HFFc6 (cell line): ENCODE measurements around the gene TMOD4. TPM values are rescaled to one million over a fixed set of nuclear protein-coding genes. Genes with fewer than 3 reads are reported as not detected.
"Not testable (repeated sequence)": the region's sequence is repeated elsewhere in the genome, so short reads cannot be mapped to it uniquely, and the experiment has no call there.

Experiments used
- DNase-seq: peaks from one replicate; pipeline ENCODE4 v3.0.0-alpha.2; 2018
- H3K27ac Mint-ChIP-seq: 2 replicates; pipeline ENCODE4 v1.8.0; 2020; ENCODE audit warnings: mild to moderate bottlenecking, mixed read lengths
- H3K27me3 Mint-ChIP-seq: 2 replicates; pipeline ENCODE4 v1.8.0; 2021; ENCODE audit warnings: mild to moderate bottlenecking, moderate library complexity, mixed read lengths; ENCODE audit not compliant: insufficient read depth
- H3K36me3 Mint-ChIP-seq: 2 replicates; pipeline ENCODE4 v1.8.0; 2021; ENCODE audit warnings: low read depth, mixed read lengths
- H3K4me1 Mint-ChIP-seq: 2 replicates; pipeline ENCODE4 v1.8.0; 2020; ENCODE audit warnings: low read depth, mixed read lengths
- H3K4me3 Mint-ChIP-seq: 2 replicates; pipeline ENCODE4 v1.8.0; 2020; ENCODE audit warnings: mild to moderate bottlenecking, moderate library complexity, mixed read lengths
- H3K9me3 Mint-ChIP-seq: 2 replicates; pipeline ENCODE4 v1.8.0; 2020; ENCODE audit warnings: mild to moderate bottlenecking, mixed read lengths
- CTCF ChIP-seq: fragments of 200-600 bp; sonication (generic); IDR thresholded peaks from 2 replicates; pipeline ENCODE4 v1.5.0; 2021; ENCODE audit warnings: antibody characterized with exemption, mild to moderate bottlenecking
- total RNA-seq, 6 experiments: library from RNA; stranded (reverse); fragmentation: NEBNext Ultra II Directional; extraction: Animal tissue kit (Norgen Biotek cat#: 25700); gene quantifications; 2 replicates in 1 of 6; 3 replicates in 5 of 6; pipeline ENCODE4 v1.2.3, GENCODE V29; 2021

Gene TMOD4
- total RNA-seq, 6 experiments from 2014 or later, result 0.40 to 1.1 (median 0.99) TPM; not detected in 3

GRCh38 chr1:151210830-151211229 lies 35.0 kb upstream of the TMOD4 start:
- TF ChIP-seq CTCF, result no peak
- H3K4me1 Mint-ChIP-seq, result peaks cover 40% of the 10 kb centered on the region
- H3K4me3 Mint-ChIP-seq, result peak overlapping the region; percentile 46; the same call in 1 of the 2 replicates
- no peaks in the 10 kb centered on the region for H3K9me3 Mint-ChIP-seq
- peaks cover 29% of the 10 kb centered on the region for H3K36me3 Mint-ChIP-seq
- H3K27me3 Mint-ChIP-seq, result peaks cover 1% of the 10 kb centered on the region; the same call in 1 of the 2 replicates
- peak overlapping the region; percentile 84 for H3K27ac Mint-ChIP-seq
- peak; percentile 87 for DNase-seq

DNA sequence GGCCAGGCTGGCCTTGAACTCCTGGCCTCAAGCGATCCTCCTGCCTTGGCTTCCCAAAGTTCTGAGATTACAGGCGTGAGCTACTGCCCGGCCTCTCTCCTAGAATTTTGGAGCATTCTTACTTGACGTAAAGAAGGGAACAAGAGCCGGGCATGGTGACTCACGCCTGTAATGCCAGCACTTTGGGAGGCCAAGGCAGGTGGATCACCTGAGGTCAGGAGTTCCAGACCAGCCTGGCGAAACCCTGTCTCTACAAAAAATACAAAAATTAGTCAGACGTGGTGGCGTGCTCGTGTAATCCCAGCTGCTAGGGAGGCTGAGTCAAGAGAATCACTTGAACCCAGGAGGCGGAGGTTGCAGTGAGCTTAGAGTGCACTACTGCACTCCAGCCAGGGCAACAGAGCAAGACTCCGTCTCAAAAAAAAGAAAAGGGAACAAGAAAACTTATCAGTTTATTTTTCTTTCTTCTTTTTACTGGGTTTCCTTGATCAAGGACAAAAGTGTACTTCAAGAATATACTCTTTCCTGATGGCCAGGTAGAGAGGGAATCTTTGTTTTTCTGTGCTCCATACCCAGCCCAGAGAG lies 29.7 kb upstream of the TMOD4 start:
- not testable (repeated sequence) for H3K4me3 Mint-ChIP-seq, H3K27ac Mint-ChIP-seq
- H3K36me3 Mint-ChIP-seq, result peaks cover 31% of the 10 kb centered on the region

DNA sequence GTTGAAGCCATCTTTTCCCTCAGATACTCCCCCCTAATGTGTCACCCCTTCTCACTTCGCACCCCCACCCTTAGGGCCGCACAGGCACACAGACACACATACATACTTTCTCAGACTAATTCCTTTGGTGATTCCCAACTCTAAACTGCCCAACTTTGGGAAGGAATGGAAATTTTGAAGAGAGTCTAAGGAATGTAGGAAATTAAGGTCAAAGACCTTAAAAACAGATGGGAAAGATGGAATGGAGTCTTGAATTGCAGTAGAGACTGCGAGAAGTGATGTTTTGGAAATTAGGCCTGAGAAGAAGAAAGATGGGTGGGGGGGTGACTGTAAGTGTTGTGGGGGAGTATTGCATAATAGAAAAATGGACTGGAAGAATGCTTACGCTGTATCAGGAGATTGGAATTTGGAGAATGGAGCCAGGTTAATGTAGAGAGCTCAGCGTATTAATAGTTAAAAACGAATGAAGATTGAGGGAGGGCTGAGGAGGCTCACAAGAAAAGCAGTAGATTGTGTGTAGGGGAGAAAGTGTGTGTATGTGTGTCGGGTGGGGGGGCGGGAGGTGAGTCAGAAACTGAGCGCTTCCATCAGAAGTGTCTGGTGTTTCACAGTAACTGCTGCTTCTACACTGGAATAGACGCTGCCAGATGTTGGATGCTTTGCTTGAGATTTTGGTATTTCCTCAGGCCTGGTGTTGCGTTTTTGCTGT lies 24.2 kb upstream of the TMOD4 start:
- DNase-seq, result peak; percentile 81
- H3K9me3 Mint-ChIP-seq, result no peaks in the 10 kb centered on the region; the same call in 1 of the 2 replicates
- peak overlapping the region; percentile 99 for H3K27ac Mint-ChIP-seq
- no peak for TF ChIP-seq CTCF
- peaks cover 10% of the 10 kb centered on the region for H3K27me3 Mint-ChIP-seq
- peak overlapping the region; percentile 96 for H3K4me3 Mint-ChIP-seq
- peaks cover 49% of the 10 kb centered on the region for H3K4me1 Mint-ChIP-seq
- peaks cover 29% of the 10 kb centered on the region for H3K36me3 Mint-ChIP-seq

More for the DNA sequence above, 29.7 kb upstream of the TMOD4 start:
- not testable (repeated sequence) for DNase-seq, H3K27me3 Mint-ChIP-seq, H3K9me3 Mint-ChIP-seq
- H3K4me1 Mint-ChIP-seq, result peaks cover 44% of the 10 kb centered on the region

DNA sequence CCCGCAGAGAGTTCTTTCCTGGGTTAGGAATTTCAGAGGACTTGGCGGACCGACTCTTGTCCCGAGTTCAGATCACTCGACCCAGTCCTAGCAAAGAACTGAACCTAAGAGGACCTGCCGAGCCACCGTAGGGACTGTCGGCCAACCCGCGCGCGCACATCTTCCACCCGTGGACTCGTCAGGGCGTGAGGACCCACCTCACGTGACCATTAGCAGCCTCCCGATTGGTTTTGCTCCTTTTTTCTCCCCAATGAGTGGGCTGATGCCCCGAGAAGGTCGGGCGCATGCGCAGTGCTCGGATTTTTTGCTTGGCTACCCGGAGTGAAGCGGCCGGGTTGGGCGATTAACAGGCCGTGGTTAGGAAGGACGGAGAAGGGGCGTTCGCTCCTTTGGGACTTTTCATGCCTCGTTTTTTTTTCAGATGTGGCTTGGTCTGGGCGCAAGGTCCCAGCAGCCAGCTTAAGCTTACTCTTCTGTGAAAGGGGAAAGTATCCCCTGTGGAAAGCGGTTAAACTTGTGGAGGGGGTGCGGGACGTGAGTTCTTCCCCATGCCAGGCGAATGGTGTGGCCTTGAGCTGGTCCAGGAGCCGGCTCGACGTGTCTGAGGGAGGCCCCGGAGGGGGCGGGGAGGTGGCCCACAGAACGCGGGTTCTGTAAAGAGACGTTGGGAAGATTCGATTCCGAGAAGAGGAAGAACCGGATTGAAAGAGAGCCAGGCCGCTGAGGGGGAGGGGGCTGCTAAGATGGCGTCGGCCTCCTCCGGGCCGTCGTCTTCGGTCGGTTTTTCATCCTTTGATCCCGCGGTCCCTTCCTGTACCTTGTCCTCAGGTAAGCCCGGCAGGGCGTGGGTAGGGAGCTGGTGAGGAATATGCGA lies 22.7 kb upstream of the TMOD4 start, which contains the start of gene PIP5K1A:
Gene PIP5K1A, plus strand, starts transcription at position 299 of the 874 bp plus-strand sequence. Its CDS starts 445 bp downstream, at position 744.
- DNase-seq, result peak; percentile 98
- peaks cover 10% of the 10 kb centered on the region for H3K27me3 Mint-ChIP-seq
- H3K9me3 Mint-ChIP-seq, result no peaks in the 10 kb centered on the region; the same call in 1 of the 2 replicates
- no peak for TF ChIP-seq CTCF
- H3K4me3 Mint-ChIP-seq, result peak within 1 kb of the TSS; percentile 96
- H3K27ac Mint-ChIP-seq, result peak within 1 kb of the TSS; percentile 99
- peaks cover 22% of the 10 kb centered on the region for H3K36me3 Mint-ChIP-seq
- peaks cover 53% of the 10 kb centered on the region for H3K4me1 Mint-ChIP-seq

DNA sequence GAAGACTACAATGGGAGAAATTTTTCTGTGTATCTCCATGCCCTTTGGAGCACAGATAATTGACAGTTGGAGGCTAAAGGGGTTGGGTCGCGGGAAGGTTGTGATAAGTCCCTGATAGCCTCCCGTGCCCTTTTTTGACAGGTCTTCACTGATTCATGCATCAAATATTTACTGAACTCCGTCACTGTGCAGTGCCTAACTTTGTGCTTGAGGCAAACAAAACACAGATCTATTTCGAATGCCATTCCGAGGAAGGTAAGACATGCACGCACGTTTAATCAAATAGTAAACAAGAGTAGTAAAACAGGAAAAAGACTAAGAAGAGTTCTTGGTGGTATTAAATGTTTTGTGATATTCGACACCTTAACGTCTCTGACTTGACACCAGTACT lies 22.1 kb upstream of the TMOD4 start:
- Mint-ChIP-seq H3K4me1 (peaks cover 53% of the 10 kb centered on the region), H3K9me3 (no peaks in the 10 kb centered on the region; the same call in 1 of the 2 replicates), H3K36me3 (peaks cover 22% of the 10 kb centered on the region), H3K4me3 (peak overlapping the region; percentile 96), H3K27me3 (peaks cover 10% of the 10 kb centered on the region), H3K27ac (peak overlapping the region; percentile 99)
- DNase-seq, result no peak
- no peak for TF ChIP-seq CTCF
